ENCODE results near the gene GALNT9.

DNA sequence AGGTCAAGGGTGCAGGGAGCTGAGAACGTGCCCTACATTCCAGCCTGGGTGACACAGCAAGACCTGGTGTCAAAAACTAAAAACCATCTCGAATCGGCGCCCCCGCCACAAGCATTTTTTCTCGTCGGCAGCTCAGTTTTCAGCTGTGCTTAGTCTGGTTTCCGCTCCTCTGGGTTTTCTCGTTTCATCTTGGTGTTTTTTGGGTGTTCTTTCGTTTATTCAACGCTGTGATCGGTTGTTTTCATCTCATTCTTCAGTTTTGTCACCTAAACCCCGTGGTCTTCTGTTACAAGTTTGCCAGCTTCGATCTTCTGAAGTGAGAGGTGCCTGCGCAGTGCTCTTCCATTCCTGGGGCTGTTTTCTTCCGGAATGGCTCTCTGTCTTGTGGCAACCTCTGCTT, 143.7 kb downstream of the GALNT9 start:
- TF ChIP-seq, protein P1, sequence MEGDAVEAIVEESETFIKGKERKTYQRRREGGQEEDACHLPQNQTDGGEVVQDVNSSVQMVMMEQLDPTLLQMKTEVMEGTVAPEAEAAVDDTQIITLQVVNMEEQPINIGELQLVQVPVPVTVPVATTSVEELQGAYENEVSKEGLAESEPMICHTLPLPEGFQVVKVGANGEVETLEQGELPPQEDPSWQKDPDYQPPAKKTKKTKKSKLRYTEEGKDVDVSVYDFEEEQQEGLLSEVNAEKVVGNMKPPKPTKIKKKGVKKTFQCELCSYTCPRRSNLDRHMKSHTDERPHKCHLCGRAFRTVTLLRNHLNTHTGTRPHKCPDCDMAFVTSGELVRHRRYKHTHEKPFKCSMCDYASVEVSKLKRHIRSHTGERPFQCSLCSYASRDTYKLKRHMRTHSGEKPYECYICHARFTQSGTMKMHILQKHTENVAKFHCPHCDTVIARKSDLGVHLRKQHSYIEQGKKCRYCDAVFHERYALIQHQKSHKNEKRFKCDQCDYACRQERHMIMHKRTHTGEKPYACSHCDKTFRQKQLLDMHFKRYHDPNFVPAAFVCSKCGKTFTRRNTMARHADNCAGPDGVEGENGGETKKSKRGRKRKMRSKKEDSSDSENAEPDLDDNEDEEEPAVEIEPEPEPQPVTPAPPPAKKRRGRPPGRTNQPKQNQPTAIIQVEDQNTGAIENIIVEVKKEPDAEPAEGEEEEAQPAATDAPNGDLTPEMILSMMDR (conservative IDR thresholded peaks at IDR 0.05; ENCODE audit: low read depth, low read length): no peak
- no peak for TF ChIP-seq EZH2phosphoT487 (IDR thresholded peaks at IDR 0.05; ENCODE audit: borderline replicate concordance, low read length)
- no peak for TF ChIP-seq EZH2 (IDR thresholded peaks at IDR 0.05; ENCODE audit: low read length, unreplicated experiment)
